Limb (tissue), 2 donors: Measurements from ENCODE around the gene S100A11.

Experiments used
- DNase-seq, 2 donors: peaks; one replicate each; pipeline ENCODE4 v3.0.0-alpha.2; 2016; ENCODE audit errors: extremely low spot score in 2 of 2

S100A11 gene

GRCh38 chr1:152002960-152003359 is 33.8 kb downstream of the S100A11 start:
- no peak for DNase-seq

- peak; percentile 89 to 91 for DNase-seq
These were observed 34.9 kb downstream of the S100A11 start for GRCh38 chr1:152001631-152002584.

GRCh38 chr1:152000964-152001630 is 35.7 kb downstream of the S100A11 start:
- DNase-seq: no peak

GRCh38 chr1:151998611-151999362 is 38.0 kb downstream of the S100A11 start:
- no peak for DNase-seq

- DNase-seq: no peak
These were observed 39.6 kb downstream of the S100A11 start for GRCh38 chr1:151997284-151997570.

- DNase-seq: no peak
These were observed 41.0 kb downstream of the S100A11 start for GRCh38 chr1:151995774-151996173.

- DNase-seq: no peak
These were observed 41.8 kb downstream of the S100A11 start for GRCh38 chr1:151994956-151995355.

GRCh38 chr1:151993734-151994496 is 42.9 kb downstream of the S100A11 start, which contains the start of gene S100A10:
TSS of gene S100A10 (minus strand) at chr1:151993859. CDS start at chr1:151986230, 7,629 bp downstream.
- DNase-seq: peak; percentile 73 to 86

- peak in 1 of 2 donors; percentile 63 for DNase-seq
These were observed 43.6 kb downstream of the S100A11 start for GRCh38 chr1:151993084-151993733.

- DNase-seq: peak; percentile 44 to 66
These were observed 44.3 kb downstream of the S100A11 start for GRCh38 chr1:151992303-151993083.

- DNase-seq: no peak
These were observed 45.0 kb downstream of the S100A11 start for GRCh38 chr1:151991663-151992302.

- DNase-seq: peak; percentile 42 to 55
These were observed 46.0 kb downstream of the S100A11 start for GRCh38 chr1:151990856-151991198.

GRCh38 chr1:151990058-151990855 is 46.5 kb downstream of the S100A11 start:
- no peak for DNase-seq

- DNase-seq: no peak
These were observed 47.5 kb downstream of the S100A11 start for GRCh38 chr1:151989211-151989862.

GRCh38 chr1:151988405-151988923 is 48.3 kb downstream of the S100A11 start:
- DNase-seq: no peak

- DNase-seq: no peak
These were observed 50.2 kb downstream of the S100A11 start for GRCh38 chr1:151986501-151987190.

- no peak for DNase-seq
These were observed 51.0 kb downstream of the S100A11 start for GRCh38 chr1:151985768-151986167.
